SU-DHL-6 (cell line): ENCODE results near the gene GRIA3.

Experiments used
- EZH2phosphoT487 ChIP-seq: fragments of 200-600 bp; sonication (generic), shearing (Covaris generic); conservative IDR thresholded peaks from 2 replicates; pipeline ENCODE4 v1.6.1; 2018; ENCODE audit warnings: mild to moderate bottlenecking, antibody characterized with exemption, low read length, moderate library complexity, mixed read lengths
- TF ChIP-seq, protein P1 (sequence below): fragments of 200-600 bp; sonication (generic); IDR thresholded peaks from one replicate; pipeline ENCODE4 v1.5.1; 2017; ENCODE audit warnings: antibody characterized with exemption, mild to moderate bottlenecking, low read length, moderate library complexity; ENCODE audit not compliant: insufficient read depth, poor library complexity, severe bottlenecking

DNA sequence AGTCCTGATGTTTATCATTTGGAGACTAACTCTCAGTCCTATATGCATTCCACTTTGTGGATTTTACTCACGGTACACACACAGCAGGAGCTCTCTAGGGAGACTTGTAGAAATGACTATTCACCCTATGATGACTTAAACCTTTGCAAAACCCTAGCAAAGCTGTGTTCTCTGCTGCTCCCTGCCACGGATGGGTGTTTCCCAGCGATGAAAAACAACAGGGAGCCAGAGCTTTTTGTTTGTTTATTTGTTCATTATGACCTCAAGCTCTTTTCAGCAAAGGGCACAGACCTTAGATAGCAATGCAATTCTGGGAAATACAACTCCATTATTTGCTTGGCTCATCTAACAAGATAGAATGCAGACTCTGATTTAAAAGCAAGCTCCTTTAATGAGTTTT is 156.6 kb downstream of the GRIA3 start:
- TF ChIP-seq, protein P1, sequence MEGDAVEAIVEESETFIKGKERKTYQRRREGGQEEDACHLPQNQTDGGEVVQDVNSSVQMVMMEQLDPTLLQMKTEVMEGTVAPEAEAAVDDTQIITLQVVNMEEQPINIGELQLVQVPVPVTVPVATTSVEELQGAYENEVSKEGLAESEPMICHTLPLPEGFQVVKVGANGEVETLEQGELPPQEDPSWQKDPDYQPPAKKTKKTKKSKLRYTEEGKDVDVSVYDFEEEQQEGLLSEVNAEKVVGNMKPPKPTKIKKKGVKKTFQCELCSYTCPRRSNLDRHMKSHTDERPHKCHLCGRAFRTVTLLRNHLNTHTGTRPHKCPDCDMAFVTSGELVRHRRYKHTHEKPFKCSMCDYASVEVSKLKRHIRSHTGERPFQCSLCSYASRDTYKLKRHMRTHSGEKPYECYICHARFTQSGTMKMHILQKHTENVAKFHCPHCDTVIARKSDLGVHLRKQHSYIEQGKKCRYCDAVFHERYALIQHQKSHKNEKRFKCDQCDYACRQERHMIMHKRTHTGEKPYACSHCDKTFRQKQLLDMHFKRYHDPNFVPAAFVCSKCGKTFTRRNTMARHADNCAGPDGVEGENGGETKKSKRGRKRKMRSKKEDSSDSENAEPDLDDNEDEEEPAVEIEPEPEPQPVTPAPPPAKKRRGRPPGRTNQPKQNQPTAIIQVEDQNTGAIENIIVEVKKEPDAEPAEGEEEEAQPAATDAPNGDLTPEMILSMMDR = no peak
- TF ChIP-seq EZH2phosphoT487 = no peak
